Eye (tissue), 1 donor: Measurements from ENCODE around the gene AMACR.

Experiments used
- DNase-seq: peaks from one replicate; pipeline ENCODE4 v3.0.0-alpha.2; 2015

AMACR gene

DNA sequence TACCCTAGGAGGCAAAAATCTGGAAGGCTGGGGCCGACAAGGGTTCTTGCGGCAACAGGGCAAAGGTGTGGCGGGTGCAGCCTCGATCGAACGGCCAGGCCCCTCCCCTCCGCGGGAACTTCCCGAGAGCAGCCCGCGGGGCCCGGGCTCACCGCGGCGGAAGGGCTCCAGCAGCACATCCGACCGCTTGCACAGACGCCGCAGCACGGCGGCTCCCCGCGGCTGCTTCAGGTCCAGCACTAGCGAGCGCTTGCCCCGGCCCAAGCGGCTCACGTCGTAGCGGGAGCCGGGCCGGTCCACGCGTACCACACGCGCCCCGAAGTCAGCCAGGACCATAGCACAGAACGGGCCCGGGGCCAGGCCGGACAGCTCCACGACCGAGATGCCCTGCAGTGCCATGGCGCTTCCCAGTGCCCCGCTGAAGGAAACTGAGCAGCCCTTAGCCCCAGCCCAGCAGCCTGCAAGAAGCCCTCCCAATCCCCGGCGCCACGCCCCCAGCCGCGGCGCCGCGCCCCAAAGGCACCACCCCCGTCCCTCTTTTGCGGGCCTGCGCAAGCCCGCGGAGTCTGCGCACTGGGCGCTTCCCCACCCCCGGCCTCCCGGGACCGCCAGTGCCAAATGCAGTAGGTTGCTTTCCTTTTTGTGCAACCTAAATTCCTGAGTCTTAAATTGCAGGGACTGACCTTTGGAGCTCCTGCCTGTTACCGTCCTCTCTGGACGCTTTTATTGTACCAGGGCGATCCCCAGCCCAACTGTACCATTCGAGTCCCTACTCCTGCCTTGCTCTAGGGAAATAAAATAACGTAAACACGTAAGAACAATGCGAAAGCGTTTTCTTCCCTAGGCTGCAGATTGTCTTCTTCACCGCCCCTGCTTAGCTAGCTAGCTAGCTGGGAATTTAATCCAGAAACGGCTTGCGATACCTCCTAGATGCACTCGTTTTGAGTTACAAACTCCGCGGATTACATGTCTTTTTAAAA lies at the start of gene AMACR:
AMACR (minus strand) TSS at position 430 of the 980 bp plus-strand sequence; CDS start at position 399, 31 bp downstream.
- peak; percentile 97 for DNase-seq

DNA sequence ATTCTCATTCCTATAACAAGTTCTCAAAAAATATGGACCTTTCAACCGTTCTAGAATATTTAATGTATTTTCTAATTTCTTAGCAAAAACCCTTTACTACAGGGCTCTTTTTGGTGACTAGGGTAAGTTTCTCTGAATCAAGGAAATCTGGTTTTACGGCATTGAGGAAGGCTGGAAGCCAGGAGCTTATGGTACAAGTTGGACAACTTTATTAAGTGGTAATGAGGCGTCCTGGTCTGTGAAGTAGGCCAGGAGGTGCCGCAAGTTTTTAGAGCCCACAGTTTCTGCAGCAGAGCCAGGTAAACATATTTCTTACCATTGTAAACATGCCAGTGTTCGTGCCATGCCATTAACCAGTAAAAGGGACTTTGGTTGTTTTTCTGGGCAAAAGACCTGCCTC lies 49.7 kb upstream of the AMACR start:
- DNase-seq, result no peak

DNA sequence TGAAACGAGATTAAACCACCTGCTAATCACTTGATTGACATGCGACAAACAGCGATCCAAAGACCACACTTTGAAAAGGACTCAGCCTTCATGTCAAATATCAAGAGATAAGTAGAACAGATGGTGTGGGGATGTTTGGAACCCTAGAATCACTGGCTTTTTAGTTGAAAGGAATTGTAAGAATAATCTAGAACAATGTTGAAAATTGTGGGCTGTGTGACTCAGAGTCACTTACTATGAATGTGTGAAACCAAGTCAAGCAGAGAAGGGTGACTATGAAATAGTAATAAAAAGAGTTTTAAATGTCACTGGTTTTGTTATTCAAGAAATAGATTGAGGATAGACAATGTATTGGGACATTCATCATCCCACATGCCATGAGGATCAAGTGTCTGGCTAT lies 49.3 kb upstream of the AMACR start:
- no peak for DNase-seq

DNA sequence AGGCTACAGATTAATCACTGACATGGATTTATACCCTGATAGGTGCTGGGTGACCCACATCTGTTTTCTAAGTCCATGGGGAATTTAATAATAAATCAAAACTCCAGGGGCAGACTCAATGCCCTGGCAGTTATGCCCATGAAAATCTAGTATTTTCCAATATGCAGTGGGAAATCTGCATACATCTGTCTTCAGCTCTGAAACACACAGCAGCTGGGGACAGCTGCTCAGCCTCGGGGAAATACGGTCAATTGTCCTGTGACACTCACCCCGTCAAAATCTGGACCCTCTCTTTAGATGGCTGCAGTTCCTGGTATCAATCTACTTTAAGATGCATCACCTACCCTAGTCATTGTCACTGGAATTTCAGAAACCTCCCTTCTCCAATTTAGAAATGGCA lies 47.8 kb upstream of the AMACR start:
- no peak for DNase-seq

DNA sequence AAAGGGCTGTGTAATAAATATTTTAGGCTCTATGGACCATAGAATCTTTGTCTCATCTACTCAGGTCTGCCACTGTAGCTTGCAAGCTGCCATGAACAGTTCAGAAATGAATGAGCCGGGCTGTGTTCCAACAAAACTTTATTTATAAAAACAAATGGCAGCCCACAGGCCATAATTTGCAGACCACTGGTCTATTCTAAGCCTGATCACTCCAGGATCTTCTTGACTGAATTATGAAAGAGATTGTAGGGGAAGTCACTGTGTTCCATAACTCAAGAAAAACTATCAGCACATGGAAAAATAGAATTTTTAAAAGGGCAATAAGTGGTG lies 46.5 kb upstream of the AMACR start:
- DNase-seq, result no peak

DNA sequence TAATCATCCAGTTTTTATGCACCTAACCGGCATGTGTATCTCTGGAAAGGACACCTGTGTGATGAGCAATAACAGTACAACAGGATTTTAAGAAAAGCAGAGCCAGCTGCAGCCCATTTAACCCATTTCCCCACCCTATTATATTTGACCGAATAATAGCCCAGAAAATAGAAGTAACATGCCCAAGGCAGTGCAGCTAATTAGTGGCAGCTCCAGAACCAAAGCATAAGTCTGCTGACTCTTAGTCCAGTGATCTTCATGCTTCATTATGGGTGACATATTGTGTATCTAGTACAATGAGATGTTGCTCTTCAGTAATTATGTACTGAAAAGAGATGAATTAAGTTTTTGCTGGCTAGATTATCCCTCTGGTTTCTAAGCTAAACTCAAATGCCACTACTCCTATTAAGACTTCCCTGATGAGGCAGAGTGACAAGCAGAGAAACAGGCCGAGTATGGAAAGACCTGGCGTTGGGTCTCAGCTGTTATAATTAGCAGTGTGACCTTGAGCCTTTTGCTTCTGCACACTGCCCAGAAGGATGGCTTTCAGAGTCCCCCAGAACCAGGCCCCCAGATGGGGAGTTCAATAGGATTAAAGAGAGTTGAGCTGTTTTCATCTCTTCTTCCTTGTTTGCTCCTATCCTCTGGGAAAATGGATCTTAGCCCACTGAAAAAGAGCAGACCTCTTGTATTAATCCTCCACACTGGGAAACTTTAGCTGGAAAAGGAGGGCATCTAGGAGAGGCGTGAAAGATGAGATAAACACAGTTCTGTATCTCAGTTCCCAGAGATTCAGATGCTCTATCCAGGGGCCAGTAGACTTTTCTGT lies 45.9 kb upstream of the AMACR start:
- peak; percentile 36 for DNase-seq

DNA sequence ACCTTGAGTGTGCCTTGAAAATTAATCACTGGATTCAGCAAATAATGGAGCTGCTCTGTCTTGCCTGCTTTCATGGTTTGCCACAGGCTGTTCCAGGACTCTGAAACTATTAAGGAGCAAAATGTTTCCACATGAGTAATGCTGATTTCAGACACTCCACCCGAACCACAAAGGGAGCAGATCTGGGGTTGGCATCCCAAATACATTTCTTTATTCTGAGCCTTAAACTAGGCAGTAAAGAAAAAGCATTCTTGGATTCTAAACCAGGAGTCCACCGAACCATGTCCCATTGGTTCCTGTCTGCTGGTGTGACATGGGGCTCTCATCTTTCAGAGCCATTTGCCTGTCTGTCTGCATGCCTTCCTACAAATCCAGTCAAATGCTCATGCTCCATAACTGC lies 45.3 kb upstream of the AMACR start:
- DNase-seq, result peak; percentile 36

DNA sequence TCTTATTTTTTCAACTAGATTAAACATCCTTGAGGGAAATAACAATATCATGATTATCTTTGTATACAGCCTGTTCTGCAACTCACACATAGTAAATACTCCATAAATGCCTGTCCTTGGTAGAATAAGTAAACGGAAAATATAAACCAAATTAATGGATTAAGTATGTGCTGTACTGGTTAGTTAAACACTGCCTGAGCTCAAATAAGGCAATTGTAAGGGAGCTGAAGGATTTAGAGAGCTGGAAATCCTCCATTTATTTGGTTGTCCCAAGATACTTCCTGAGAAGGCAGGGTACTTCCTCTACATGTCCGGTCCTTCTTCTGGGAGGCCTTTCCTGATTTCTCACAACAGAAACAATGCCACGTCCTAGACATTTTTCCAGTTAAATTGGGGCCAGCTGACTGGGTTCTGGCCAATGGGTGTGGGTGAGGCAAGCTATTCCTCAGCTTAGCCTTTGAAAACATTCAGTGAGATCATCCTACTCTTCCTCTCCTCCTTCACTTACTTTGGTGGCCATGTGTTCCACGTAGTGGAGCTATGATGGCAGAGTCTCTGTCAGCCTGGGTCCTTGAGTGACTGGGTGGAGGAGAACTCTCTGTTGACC lies 43.6 kb upstream of the AMACR start:
- DNase-seq, result no peak

DNA sequence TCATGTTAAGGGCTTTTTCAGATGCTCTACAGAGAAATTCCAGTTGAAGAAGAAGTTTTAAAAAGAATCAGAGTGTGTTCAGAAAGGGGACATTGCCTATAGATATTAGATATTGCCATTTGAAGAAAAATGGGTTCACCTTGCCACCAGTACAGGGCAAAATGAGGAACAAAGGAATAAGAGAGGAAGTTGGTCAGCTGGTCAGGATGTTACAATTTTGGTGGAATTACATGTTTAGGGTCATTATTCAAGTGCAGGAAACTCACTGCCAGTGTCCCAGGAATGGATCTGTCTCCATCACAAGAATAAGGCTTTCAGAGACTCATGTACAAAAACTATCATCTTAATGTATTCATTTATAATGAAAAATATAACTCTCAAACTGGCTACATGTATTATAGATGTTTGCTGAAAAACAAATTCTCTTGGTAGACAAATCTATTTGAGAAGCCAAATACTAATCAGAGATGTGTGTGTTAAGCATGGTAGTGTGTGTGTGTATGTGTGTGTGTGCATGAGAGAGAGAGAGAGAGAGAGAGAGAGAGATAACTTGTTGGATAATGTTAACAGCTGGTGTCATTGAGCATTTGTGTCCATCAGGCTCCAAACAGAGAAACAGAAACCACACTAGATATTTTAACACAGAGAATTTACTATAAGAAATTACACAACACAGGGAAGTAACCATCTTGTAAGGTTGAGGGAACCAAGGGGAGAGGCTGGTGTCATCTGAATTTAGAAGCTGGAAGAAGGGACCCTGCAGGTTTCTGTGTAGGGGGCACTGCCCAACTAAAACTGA lies 40.1 kb upstream of the AMACR start:
- DNase-seq, result no peak

DNA sequence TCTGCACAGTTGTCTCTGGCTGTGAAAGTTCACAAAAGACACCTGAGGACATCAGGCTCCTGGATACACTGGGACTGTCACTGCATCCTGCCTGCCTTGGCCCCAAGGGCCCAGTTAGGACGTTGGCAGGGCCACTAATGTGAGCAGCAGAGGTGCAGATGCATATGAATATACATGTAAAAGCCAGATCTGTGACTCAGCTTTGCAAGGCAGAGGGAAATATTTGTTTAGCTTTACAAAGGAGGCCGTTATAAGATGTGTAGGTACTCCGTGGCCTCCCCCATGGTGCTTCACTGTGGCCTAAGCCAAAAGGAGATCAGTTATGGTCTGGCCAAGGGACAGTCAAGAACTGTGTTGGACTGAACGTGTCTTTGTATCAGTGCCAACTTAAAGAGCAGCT lies 39.3 kb upstream of the AMACR start:
- DNase-seq, result no peak

DNA sequence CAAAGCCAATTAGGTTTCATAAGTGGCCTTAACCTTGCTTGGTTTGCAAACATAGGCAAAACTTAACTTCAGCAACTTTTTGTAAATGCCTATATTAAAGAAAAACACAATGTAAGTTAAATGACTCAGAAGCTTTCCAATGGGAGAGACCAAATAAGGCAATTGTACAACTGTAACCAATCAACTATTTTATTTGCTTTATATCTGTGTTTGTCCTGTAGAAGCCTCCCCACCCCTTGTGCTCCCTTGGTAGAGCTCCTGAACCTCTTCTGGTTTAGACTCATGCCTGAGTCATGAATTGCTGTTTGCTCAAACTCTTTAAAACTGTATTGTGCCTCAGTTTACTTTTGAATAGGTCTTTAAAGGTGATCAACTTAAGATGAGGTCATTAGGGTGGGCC lies 38.1 kb upstream of the AMACR start:
- DNase-seq, result no peak

DNA sequence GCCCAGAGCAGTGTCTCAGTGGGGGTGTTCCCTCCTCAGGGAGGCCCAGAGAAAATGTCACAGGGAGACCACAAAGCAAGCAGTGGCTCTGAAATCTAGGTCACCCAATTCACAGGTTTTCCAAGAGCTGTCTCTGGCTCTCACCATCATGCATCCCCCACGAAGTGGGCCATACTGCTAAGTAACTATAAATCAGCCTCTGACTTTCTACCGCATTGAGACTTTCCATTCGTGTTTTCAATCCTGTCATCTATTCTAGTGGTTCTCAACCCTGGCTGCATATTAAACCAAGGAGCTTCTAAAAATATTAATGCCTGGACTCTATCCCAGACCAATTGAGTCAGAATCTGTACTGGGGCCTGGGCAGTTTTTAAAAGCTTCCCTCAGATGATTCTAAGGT lies 37.2 kb upstream of the AMACR start:
- no peak for DNase-seq

DNA sequence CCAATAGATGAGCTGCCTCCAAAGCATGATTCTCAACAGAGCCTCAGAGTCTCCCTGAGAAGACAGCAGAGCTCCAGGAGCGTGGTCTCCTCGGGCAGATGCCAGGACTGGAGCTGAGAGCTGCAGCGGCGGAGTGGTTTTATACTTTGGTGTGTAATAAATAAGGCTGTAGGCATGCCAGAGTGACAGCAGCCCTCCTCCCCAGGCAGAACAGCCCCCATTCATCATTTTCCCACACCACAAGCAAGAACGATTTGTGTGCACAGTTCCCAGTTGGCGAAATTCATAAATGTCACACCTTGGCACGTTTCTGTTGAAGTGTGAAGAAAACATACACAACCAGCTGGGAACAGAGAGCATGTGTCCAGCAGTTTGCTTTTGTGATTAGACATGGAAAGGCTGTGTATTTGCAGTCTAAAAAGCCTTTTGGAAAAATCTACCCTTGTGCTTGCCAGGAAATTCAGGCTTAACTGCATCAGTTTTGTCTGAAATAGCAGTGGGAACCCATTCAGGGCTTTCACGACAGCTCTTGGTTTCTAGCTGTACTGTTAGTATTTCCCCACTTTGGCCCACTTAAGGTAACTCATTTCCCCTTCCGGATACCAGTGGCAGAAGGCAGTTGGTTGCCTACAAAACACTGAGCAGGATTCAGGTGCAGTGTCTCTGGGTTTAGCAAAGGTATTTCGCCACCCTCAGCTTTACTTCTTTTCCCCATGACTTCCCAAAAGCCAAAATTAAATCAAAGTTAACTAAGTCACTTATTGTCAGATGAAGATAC lies 35.4 kb upstream of the AMACR start, which contains the start of gene C1QTNF3:
C1QTNF3 (minus strand) TSS at position 115 of the 778 bp plus-strand sequence; CDS start at position 27, 88 bp downstream.
- DNase-seq, result peak; percentile 32

DNA sequence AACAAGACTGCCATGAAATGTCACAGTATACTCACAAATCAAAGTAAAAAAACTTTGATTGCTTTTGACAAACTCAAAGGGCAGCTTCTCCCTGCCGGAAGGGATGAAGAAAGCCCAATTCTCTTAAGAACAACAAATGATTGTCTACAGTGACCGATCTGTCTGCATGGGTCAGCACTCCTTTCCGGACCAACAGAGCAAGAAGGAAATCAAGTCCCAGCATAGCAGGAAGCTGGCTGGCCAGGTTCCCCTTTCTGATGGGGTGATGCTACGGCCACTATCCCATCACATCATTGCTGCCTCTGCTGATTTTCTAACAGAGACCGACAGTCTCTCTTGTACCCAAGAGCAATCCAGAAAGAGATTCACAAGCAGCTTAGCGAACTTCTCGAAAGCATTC lies 34.5 kb upstream of the AMACR start:
- peak; percentile 41 for DNase-seq

DNA sequence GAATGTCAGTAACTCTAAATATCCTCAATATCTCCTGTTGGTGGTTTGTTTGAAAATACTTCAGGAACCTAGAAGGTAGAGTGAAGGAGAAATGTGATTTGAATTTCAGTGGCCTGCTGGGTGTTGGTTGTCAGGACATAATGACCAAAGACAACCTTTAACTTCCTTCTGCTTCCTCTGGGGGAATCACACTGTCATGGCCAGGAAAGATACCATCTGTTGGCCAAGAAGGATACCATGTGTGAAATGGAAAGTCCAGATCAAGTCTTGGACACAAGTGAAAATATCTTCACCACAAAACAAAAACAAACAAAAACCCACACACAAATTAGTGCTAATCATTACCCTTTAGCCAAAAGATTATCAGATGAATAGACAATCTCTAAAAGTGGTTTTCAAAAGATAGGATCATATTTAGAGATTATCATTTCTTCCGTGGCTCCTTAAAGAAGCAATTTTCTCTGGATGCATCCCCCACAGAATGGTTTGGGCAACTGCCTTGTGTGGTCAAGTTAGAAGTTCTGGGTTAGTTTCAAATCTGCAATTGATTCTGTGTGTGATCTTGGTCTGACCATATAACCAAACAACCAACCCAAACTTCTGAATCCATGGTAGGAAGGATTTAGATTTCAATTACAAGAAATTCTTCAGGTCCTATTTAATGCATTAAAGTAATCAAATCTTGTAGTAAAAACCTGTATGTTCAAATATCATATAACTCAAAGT lies 33.6 kb upstream of the AMACR start:
- DNase-seq, result no peak

DNA sequence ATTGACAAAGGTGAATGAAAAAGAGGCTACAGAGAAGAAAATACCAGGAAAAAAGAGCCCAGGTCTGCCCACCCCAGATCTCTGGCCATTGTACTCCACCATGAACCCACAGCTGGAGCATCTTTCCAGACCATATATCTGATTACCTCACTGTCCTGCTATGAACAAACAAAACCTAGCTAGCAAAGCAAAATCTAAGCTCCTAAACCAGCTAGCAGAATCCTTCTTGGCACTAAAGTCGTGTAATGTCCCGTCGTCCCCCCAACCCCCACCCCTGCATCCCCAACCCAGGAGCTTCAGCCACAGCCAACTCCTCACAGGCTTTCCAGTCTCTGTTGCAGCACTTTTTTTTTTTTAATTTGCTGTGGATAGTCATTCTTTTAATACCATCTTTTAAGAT lies 32.6 kb upstream of the AMACR start:
- no peak for DNase-seq

DNA sequence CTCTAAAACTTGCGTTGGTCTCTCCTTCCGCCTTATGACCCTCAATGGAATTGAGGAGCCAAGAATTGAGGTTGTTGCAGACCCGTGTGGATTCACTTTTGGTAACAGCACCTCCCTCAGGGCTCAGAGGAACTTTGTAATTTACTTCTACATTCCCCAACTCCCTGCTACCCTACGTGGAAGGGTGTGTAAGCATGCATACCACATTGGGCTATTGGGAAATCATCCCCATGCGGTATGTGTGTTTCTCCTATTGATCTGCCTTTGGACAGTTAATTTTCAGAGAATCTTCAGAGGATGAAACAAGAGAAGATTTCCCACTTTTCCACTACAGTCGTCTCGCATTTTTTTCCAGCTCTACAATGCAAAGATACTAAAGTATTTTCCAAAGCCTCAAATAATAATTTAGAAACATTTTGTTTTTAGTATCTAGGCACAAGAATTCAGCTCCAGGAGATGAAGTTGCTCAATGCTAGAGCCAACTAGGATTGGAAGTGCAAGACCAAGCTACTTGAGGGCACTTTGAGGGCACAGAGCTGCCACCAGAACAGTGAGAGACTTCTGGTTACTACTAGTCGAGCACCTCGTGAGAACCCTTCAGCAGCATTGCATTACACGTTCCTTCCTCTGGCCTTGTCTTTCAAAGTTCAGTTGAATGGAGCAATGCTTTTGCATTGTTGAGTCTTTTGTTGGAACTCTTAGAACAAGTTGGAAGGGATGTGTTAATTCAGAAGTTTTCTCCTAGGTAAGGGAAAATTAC lies 31.7 kb upstream of the AMACR start:
- DNase-seq, result no peak

DNA sequence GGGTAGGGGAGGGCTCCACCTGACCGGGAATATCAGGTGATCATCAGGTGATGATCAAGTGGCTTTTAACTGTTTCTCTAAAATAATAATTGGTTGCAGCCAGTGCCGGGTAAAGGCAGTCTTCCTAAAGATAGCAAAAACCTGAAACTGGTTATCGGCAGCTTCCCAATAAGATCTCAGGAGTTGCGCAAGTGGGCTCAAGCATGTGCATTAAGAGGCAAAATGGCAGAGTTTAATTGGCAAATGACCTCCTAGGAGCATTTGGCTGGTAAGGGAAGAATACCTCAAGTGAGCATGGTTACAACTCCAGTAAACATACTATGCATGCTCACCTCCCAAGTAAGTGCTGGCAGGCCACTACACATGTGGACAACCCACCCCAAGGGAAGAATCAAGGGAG lies 31.0 kb upstream of the AMACR start:
- no peak for DNase-seq

DNA sequence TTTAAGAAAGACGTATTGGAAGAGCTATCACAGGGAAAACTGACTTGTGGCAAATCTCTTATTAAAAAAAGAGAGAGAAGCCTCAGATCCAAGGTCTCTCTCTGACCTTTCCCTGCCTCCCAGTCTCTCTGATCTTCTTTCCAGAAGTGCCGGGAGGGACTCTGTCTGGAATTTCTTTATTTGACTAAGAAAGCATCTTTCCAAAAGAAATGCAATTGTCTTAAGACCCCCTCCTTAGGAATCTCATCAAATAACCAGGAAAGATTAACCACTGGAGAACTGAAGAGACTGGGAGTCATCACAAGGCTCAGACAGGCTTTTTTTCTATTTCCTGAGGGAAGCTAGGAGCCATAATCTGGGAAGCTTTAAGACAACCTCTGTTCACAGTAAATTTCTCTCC lies 30.5 kb upstream of the AMACR start:
- DNase-seq, result no peak

DNA sequence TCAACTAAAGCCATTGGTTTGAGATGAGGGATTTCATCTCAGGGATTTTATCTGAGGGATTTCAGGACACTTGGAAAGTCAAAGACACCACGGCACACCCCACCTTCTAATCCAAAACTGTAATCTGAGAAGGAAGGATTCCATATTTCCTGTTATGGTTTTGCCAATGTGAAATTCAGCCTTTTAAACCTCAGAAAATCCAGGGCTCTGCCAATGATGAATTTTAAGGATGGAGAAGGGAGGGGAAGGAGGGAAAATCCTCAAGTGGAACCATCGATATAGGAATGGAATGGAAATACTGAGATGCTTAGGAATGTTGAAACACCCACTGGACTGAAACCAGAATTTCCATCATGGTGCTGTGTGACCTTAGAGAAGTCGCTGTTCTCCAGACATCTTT lies 29.9 kb upstream of the AMACR start:
- DNase-seq, result no peak
